WTC11 (cell line): Measurements from ENCODE around the gene NME2. TPM values are rescaled to one million over a fixed set of nuclear protein-coding genes. Genes with fewer than 3 reads are reported as not detected.
A peak's percentile ranks its signal among the peaks of the same experiment; 100 is the strongest.

Experiments used
- ATAC-seq: fragments of 200-7000 bp; cut with Tn5 transposase; 2 replicates; pipeline ENCODE4 v1.10.0; 2021; ENCODE audit warnings: mild to moderate bottlenecking, moderate library complexity
- CTCF ChIA-PET: fragments of 300-600 bp; sonication (Branson Sonifier 250); formaldehyde crosslinking; loops from one replicate; lab custom pipeline; 2021; ENCODE audit warnings: antibody characterized with exemption; lab: Charles Lee
- POLR2A ChIA-PET: fragments of 350-600 bp; sonication (Branson Sonifier 250); formaldehyde crosslinking; loops from one replicate; lab custom pipeline; 2021; ENCODE audit warnings: antibody characterized with exemption; lab: Charles Lee
- DNase-seq: peaks from one replicate; pipeline ENCODE4 v3.0.0; 2021; ENCODE audit warnings: low spot score
- H3K27ac Mint-ChIP-seq: 2 replicates; pipeline ENCODE4 v1.8.0; 2021; ENCODE audit warnings: mixed read lengths
- H3K27me3 Mint-ChIP-seq: 2 replicates; pipeline ENCODE4 v1.8.0; 2021; ENCODE audit warnings: low read depth, mild to moderate bottlenecking, moderate library complexity, mixed read lengths
- H3K36me3 Mint-ChIP-seq: 2 replicates; pipeline ENCODE4 v1.8.0; 2021; ENCODE audit warnings: mixed read lengths
- H3K4me1 Mint-ChIP-seq: 2 replicates; pipeline ENCODE4 v1.8.0; 2022; ENCODE audit warnings: mixed read lengths
- H3K4me3 Mint-ChIP-seq: 2 replicates; pipeline ENCODE4 v1.8.0; 2021; ENCODE audit warnings: mild to moderate bottlenecking, moderate library complexity, mixed read lengths
- H3K9me3 Mint-ChIP-seq: 2 replicates; pipeline ENCODE4 v1.8.0; 2021; ENCODE audit warnings: mixed read lengths
- ATF1 ChIP-seq: sonication (generic); formaldehyde crosslinking; IDR thresholded peaks from 2 replicates; pipeline ENCODE4 v1.8.1; 2023; ENCODE audit warnings: mild to moderate bottlenecking, moderate library complexity, missing genetic modification reagents
- CREB1 ChIP-seq: sonication (generic); formaldehyde crosslinking; IDR thresholded peaks from 2 replicates; pipeline ENCODE4 v1.8.0; 2023; ENCODE audit warnings: mild to moderate bottlenecking, missing genetic modification reagents
- ETV6 ChIP-seq: sonication (generic); formaldehyde crosslinking; IDR thresholded peaks from 2 replicates; pipeline ENCODE4 v1.8.1; 2022; ENCODE audit warnings: mild to moderate bottlenecking, missing genetic modification reagents
- IRF2 ChIP-seq: sonication (generic); formaldehyde crosslinking; IDR thresholded peaks from 2 replicates; pipeline ENCODE4 v1.8.0; 2022; ENCODE audit warnings: low read depth, missing genetic modification reagents, borderline replicate concordance
- JAZF1 ChIP-seq: fragments of 250-450 bp; sonication (Bioruptor Pico); IDR thresholded peaks from 2 replicates; pipeline ENCODE4 v1.9.0; 2021; ENCODE audit warnings: moderate library complexity, mild to moderate bottlenecking, inconsistent platforms
- JUN ChIP-seq: sonication (generic); formaldehyde crosslinking; IDR thresholded peaks from 2 replicates; pipeline ENCODE4 v1.8.0; 2023; ENCODE audit warnings: mild to moderate bottlenecking, missing genetic modification reagents
- MXD4 ChIP-seq: fragments of 250-450 bp; sonication (Bioruptor Pico); IDR thresholded peaks from 2 replicates; pipeline ENCODE4 v1.8.0; 2021; ENCODE audit warnings: mild to moderate bottlenecking, moderate library complexity, borderline replicate concordance
- MYBL2 ChIP-seq: sonication (generic); formaldehyde crosslinking; IDR thresholded peaks from 2 replicates; pipeline ENCODE4 v1.8.1; 2023; ENCODE audit warnings: mild to moderate bottlenecking, moderate library complexity, missing genetic modification reagents
- NFATC4 ChIP-seq: fragments of 250-450 bp; sonication (Bioruptor Pico); IDR thresholded peaks from 2 replicates; pipeline ENCODE4 v1.9.0; 2021; ENCODE audit warnings: mild to moderate bottlenecking
- NFE2L1 ChIP-seq: sonication (generic); formaldehyde crosslinking; IDR thresholded peaks from 2 replicates; pipeline ENCODE4 v1.8.1; 2023; ENCODE audit warnings: missing genetic modification reagents
- PRRX2 ChIP-seq: fragments of 250-450 bp; sonication (Bioruptor Pico); IDR thresholded peaks from 2 replicates; pipeline ENCODE4 v1.8.0; 2021; ENCODE audit warnings: mild to moderate bottlenecking
- SMAD3 ChIP-seq: sonication (generic); formaldehyde crosslinking; IDR thresholded peaks from 2 replicates; pipeline ENCODE4 v1.8.0; 2022; ENCODE audit warnings: missing genetic modification reagents, mild to moderate bottlenecking, borderline replicate concordance
- ZBTB43 ChIP-seq: sonication (generic); formaldehyde crosslinking; IDR thresholded peaks from 2 replicates; pipeline ENCODE4 v1.8.1; 2023; ENCODE audit warnings: mild to moderate bottlenecking, missing genetic modification reagents
- ZNF416 ChIP-seq: fragments of 250-450 bp; sonication (Bioruptor Pico); IDR thresholded peaks from 2 replicates; pipeline ENCODE4 v1.9.0; 2021; ENCODE audit warnings: mild to moderate bottlenecking, inconsistent platforms
- ZNF423 ChIP-seq: fragments of 250-450 bp; sonication (Bioruptor Pico); IDR thresholded peaks from 2 replicates; pipeline ENCODE4 v2.1.2; 2022; ENCODE audit warnings: mild to moderate bottlenecking, moderate library complexity
- ZNF671 ChIP-seq: fragments of 250-450 bp; sonication (Bioruptor Pico); IDR thresholded peaks from 2 replicates; pipeline ENCODE4 v1.8.0; 2021; ENCODE audit warnings: mild to moderate bottlenecking
- total RNA-seq: library from RNA; stranded (reverse); gene quantifications from 3 replicates; pipeline ENCODE4 v1.2.3, GENCODE V29; 2021
- TF ChIP-seq, protein P1 (sequence below): sonication (generic); formaldehyde crosslinking; IDR thresholded peaks from 2 replicates; pipeline ENCODE4 v1.8.0; 2022; ENCODE audit warnings: mild to moderate bottlenecking, missing genetic modification reagents
- TF ChIP-seq, protein P2 (sequence below): fragments of 250-450 bp; sonication (Bioruptor Pico); conservative IDR thresholded peaks from 2 replicates; pipeline ENCODE4 v1.9.0; 2021; ENCODE audit warnings: mild to moderate bottlenecking
- TF ChIP-seq, protein P3 (sequence below): sonication (generic); formaldehyde crosslinking; IDR thresholded peaks from 2 replicates; pipeline ENCODE4 v1.8.1; 2022; ENCODE audit warnings: low read depth, missing genetic modification reagents, borderline replicate concordance
- TF ChIP-seq, protein P4 (sequence below): sonication (generic); formaldehyde crosslinking; IDR thresholded peaks from 2 replicates; pipeline ENCODE4 v1.8.0; 2022; ENCODE audit warnings: mild to moderate bottlenecking, missing genetic modification reagents

The NME2 gene
- total RNA-seq, 1 experiment from 2014 or later, result 746 TPM

GRCh38 chr17:51166198-51166986 is at the start of gene NME2 (continued):
- TF ChIP-seq IRF2 (CRISPR knock-in tag) (no peak), ZNF423 (CRISPR knock-in tag) (no peak), CREB1 (CRISPR knock-in tag) (no peak), JUN (peak; percentile 69; the same call in 1 of the 2 replicates), ETV6 (peak; percentile 85), NFATC4 (CRISPR knock-in tag) (no peak), MYBL2 (CRISPR knock-in tag) (peak; percentile 63; the same call in 1 of the 2 replicates), JAZF1 (CRISPR knock-in tag) (no peak), ZNF671 (CRISPR knock-in tag) (no peak), PRRX2 (no peak), ATF1 (CRISPR knock-in tag) (0 out of 2 replicates have a peak, but pooled peaks have one; percentile 36), MXD4 (CRISPR knock-in tag) (no peak), NFE2L1 (CRISPR knock-in tag) (peak; percentile 72), ZNF416 (CRISPR knock-in tag) (no peak; the same call in 1 of the 2 replicates)
- TF ChIP-seq, protein P1, sequence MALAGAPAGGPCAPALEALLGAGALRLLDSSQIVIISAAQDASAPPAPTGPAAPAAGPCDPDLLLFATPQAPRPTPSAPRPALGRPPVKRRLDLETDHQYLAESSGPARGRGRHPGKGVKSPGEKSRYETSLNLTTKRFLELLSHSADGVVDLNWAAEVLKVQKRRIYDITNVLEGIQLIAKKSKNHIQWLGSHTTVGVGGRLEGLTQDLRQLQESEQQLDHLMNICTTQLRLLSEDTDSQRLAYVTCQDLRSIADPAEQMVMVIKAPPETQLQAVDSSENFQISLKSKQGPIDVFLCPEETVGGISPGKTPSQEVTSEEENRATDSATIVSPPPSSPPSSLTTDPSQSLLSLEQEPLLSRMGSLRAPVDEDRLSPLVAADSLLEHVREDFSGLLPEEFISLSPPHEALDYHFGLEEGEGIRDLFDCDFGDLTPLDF (CRISPR knock-in tag), result no peak
- TF ChIP-seq, protein P2, sequence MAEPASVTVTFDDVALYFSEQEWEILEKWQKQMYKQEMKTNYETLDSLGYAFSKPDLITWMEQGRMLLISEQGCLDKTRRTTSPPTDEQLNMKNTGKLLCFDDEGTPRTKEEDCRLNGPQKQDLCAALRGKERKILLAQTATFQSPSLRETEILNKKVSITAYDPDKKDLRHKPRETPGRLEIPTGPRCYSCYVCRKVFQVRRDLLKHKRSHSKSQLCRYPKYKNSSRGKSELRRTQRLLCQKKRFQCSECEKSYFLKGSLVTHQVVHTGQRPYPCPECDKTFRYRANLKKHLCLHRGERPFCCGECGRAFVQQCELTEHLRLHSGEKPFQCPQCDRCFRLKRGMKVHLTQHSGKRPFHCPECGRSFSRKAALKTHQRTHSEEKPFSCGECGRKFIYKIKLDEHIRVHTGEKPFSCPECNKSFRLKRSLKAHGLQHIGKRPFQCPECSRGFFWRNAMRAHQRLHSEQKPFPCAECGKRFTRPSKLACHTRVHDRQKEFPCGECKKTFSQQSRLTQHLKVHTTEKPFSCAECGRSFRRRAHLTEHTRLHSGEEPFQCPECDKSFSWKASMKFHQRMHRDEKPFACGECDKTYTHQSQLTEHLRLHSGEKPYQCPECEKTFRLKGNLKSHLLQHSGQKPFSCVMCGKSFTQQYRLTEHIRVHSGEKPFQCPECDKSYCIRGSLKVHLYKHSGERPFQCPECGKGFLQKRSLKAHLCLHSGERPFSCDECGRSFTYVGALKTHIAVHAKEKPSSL (CRISPR knock-in tag), result no peak
- TF ChIP-seq, protein P3, sequence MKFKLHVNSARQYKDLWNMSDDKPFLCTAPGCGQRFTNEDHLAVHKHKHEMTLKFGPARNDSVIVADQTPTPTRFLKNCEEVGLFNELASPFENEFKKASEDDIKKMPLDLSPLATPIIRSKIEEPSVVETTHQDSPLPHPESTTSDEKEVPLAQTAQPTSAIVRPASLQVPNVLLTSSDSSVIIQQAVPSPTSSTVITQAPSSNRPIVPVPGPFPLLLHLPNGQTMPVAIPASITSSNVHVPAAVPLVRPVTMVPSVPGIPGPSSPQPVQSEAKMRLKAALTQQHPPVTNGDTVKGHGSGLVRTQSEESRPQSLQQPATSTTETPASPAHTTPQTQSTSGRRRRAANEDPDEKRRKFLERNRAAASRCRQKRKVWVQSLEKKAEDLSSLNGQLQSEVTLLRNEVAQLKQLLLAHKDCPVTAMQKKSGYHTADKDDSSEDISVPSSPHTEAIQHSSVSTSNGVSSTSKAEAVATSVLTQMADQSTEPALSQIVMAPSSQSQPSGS (CRISPR knock-in tag), result no peak
- TF ChIP-seq, protein P4, sequence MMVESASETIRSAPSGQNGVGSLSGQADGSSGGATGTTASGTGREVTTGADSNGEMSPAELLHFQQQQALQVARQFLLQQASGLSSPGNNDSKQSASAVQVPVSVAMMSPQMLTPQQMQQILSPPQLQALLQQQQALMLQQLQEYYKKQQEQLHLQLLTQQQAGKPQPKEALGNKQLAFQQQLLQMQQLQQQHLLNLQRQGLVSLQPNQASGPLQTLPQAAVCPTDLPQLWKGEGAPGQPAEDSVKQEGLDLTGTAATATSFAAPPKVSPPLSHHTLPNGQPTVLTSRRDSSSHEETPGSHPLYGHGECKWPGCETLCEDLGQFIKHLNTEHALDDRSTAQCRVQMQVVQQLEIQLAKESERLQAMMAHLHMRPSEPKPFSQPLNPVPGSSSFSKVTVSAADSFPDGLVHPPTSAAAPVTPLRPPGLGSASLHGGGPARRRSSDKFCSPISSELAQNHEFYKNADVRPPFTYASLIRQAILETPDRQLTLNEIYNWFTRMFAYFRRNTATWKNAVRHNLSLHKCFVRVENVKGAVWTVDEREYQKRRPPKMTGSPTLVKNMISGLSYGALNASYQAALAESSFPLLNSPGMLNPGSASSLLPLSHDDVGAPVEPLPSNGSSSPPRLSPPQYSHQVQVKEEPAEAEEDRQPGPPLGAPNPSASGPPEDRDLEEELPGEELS, result peak; percentile 85

DNA sequence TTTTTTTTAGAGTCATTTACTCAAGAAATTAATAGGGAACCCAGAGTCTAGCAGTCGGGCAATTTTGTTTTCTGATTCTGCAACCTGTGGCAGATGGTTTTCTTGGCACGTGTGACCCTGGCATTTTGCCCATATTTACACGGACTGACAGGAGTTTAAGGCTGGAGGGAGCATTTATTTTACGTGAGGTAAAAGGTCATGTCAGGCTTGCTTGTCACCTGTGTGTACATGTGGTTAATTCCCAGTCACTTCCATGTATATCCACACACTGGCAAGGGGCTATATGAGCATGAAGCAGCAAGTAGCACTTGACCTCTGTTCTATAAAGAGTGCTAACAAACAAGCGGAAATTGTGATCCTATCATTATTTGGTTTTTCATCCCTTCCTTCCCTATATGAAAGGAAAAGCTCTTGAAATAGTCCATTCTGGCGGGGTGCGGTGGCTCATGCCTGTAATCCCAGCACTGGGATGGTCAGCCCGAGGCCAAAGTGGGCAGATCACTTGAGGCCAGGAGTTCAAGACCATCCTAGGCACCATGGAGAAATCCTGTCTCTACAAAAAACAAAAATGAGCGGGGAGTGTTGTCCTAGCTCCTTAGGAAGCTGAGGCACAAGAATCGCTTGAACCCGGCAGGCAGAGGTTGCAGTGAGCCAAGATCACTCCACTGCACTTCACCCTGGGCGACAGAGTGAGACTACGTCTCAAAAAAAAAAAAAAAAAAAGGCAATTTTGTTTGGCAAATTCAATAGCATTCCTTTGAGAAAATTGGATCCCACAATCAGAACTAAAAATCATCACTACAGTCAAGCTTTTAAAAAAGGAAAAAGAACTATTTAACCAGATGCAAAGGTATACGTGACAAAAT is 47.6 kb upstream of the NME2 start:
- H3K4me3 Mint-ChIP-seq, result peak overlapping the region; percentile 95
- no peak for DNase-seq
- H3K27ac Mint-ChIP-seq, result peak overlapping the region; percentile 55; the same call in 1 of the 2 replicates
- POLR2A ChIA-PET, result no interaction called here
- no peak for ATAC-seq
- no peak for TF ChIP-seq SMAD3 (CRISPR knock-in tag)
- no peak for TF ChIP-seq ZBTB43 (CRISPR knock-in tag)
- peaks cover 27% of the 10 kb centered on the region for H3K4me1 Mint-ChIP-seq
- CTCF ChIA-PET, result interaction anchor here (0.8 to 1.2 kb wide), 2 partner anchors 35 to 118 kb away, joined by 3 to 4 read pairs; partner anchors contain the start of gene NME1
- no peaks in the 10 kb centered on the region for H3K27me3 Mint-ChIP-seq
- no peaks in the 10 kb centered on the region for H3K36me3 Mint-ChIP-seq
- H3K9me3 Mint-ChIP-seq, result no peaks in the 10 kb centered on the region
